Mesodermal cell (in vitro differentiated cells): ENCODE measurements around the gene PCMTD2.

Experiments used
- H3K27ac ChIP-seq: 2 replicates; pipeline ENCODE4 v1.7.0; 2013; ENCODE audit warnings: mild to moderate bottlenecking, low read depth, low read length, moderate library complexity; ENCODE audit not compliant: severe bottlenecking
- H3K36me3 ChIP-seq: 2 replicates; pipeline ENCODE4 v1.7.1; 2013; ENCODE audit warnings: mild to moderate bottlenecking, low read length, moderate library complexity; ENCODE audit not compliant: control insufficient read depth, insufficient read depth
- H3K4me1 ChIP-seq: one replicate; pipeline ENCODE4 v1.7.1; 2013; ENCODE audit warnings: mild to moderate bottlenecking, low read length; ENCODE audit not compliant: insufficient read depth, control insufficient read depth, poor library complexity, severe bottlenecking
- H3K4me3 ChIP-seq: 2 replicates; pipeline ENCODE4 v1.7.0; 2013; ENCODE audit warnings: low read length, control low read depth, mild to moderate bottlenecking; ENCODE audit not compliant: insufficient read depth, poor library complexity, severe bottlenecking; ENCODE audit errors: extremely low read depth
- H3K9me3 ChIP-seq: 2 replicates; pipeline ENCODE4 v1.7.1; 2013; ENCODE audit warnings: mild to moderate bottlenecking, low read length, moderate library complexity; ENCODE audit not compliant: control insufficient read depth
- WGBS, 2 experiments: methylation state at CpG; one replicate each; pipeline ENCODE4 v1.1.5; 2013; ENCODE audit warnings: missing lambda C conversion rate in 2 of 2; ENCODE audit not compliant: insufficient coverage in 2 of 2; 5-methylcytosine and 5-hydroxymethylcytosine counted together

Gene PCMTD2

GRCh38 chr20:64239449-64240242 is 15.9 kb upstream of the PCMTD2 start:
- Histone ChIP-seq H3K27ac (no peak overlapping the region), H3K36me3 (no peaks in the 10 kb centered on the region), H3K9me3 (peaks cover 4% of the 10 kb centered on the region), H3K4me3 (no peak overlapping the region), H3K4me1 (no peaks in the 10 kb centered on the region)
- 91 to 94% methylated on average over 13 to 19 of the region's 19 CpGs for WGBS, 2 experiments

DNA sequence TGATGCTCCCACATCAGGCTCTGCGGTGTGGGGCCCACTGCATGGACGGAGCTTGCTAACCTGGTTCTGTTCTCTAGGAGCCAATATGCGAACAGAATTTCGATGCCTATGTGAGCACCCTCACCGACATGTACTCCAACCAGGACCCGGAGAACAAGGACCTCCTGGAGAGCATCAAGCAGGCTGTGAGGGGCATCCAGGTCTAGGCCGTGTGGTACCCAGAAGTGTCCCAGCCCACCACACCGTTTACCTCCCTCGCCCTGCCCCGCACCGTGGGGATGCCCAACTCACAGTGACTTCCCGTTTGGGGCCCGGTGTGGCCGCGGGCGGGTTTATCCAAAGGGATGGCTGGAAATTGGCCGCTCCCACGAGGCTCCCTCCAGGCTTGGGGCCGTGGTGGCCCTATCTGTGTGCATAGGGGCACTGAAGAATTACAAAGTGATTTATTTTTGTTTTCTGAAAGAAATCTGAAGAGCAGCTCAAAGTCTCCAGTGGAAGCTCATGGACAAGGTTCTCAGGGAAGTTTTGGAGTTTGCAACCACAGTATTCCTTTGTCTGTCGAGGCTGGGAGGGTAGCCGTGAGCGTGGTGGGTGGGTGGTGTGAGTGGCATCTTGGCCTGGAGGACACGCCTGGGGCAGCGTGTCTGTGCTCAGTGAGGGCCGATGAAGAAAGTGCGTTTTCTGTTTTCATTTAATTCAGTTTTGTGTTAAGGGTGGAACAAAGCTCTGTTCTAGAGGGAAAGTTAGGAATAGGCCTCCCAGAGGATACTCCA is 15.1 kb upstream of the PCMTD2 start:
- Histone ChIP-seq H3K4me1 (no peaks in the 10 kb centered on the region), H3K27ac (no peak overlapping the region), H3K9me3 (peaks cover 4% of the 10 kb centered on the region), H3K4me3 (no peak overlapping the region), H3K36me3 (no peaks in the 10 kb centered on the region)
- WGBS, 2 experiments = 95 to 96% methylated on average over 24 to 26 of the region's 26 CpGs

DNA sequence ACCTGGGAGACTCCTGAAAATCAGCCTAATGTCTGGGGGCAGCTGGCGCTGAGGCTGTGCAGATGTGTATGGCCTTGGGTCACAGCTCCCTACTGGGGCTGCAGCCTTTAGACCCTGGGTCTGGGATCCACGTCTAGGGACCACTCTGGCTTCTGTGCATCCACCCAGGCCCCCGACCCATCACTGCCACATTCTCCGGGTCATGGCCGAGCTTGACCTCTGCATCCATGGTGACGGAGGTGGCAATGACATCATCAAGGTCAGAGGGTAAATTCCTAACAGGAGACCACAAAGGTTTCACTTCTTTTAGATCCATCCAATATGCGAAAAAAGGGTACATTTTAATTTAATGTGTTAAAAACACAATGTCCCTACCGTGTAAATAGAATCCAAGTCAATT is 14.5 kb upstream of the PCMTD2 start:
- Histone ChIP-seq H3K4me1 (no peaks in the 10 kb centered on the region), H3K27ac (no peak overlapping the region), H3K36me3 (no peaks in the 10 kb centered on the region), H3K9me3 (peaks cover 4% of the 10 kb centered on the region), H3K4me3 (no peak overlapping the region)
- 90 to 99% methylated on average over 5 to 6 of the region's 8 CpGs for WGBS, 2 experiments

DNA sequence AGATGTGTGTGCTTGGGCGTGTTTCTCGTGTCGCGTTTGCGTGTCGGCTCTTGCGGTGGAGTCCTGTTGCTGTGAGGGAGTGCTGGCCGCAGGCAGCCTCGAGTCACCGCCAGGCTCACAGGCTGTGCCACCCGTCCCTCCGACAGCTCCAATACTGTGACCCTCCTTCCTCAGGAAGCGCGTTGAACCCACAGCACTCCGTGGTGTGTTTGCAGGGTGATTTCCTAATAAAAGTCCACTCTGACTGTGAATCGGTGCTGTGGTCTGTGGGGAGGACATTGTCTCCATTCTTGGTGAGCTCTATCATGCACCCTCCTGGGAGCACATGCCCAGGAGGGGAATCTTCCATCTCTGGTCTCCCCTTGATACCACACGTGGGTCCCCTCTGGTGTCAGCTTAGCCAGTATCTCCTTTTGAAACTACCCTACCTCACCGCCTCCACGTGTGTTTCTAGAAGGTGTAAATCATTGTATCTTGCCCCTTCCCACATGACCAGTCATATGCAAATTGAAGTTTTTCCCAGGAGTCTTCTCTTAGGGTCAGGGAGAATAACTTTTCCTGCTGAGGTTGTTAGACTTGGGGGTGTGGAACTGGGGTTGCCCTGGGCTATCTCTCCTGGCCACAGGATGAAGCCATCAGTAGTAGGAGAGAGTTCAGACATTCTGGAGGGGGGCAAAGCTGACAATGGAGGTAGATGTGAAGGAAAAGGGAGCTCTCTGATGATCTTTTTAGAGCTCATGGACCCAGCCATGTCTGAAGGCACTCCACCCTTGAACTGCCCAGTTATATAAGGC is 13.3 kb upstream of the PCMTD2 start:
- WGBS, 2 experiments = 88 to 91% methylated on average over 14 to 18 of the region's 19 CpGs
- Histone ChIP-seq H3K27ac (no peak overlapping the region), H3K9me3 (peaks cover 4% of the 10 kb centered on the region), H3K36me3 (no peaks in the 10 kb centered on the region), H3K4me1 (no peaks in the 10 kb centered on the region), H3K4me3 (no peak overlapping the region)

DNA sequence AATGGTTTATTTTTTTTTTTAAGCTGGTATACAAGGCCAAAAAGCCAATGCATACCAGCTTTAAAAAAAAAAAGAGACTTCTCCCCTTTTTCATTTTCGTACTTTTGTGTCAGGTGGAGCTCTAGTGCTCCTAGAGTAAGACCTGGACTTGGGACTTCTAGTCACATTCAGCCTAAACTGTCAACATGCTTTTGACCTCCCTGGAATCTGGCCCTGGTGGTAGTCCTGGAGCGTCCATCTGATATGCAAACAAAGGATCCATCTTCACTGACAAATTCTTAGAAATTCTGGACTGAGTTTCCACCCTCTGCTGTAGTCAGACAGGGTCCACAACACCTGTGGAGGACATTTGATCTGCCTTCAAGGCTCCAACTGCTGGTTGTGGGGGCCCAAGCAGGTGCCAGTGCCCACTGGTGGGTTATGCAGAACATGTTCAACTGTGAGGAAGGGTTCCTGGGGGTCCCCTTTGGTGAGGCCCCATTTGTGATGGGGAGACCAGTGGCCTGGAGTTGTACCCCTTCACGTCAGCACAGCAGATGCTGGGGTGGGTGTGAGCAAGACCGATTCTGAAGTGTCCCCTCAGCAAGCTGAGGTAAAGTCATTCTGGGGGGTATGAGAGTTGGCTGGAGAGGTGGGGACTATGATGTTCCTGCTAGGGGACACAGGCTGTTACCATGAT is 12.6 kb upstream of the PCMTD2 start:
- Histone ChIP-seq H3K27ac (no peak overlapping the region), H3K9me3 (peaks cover 4% of the 10 kb centered on the region), H3K4me3 (no peak overlapping the region), H3K4me1 (no peaks in the 10 kb centered on the region), H3K36me3 (no peaks in the 10 kb centered on the region)
- WGBS, 2 experiments = 71 to 96% methylated on average over 1 to 3 of the region's 4 CpGs

DNA sequence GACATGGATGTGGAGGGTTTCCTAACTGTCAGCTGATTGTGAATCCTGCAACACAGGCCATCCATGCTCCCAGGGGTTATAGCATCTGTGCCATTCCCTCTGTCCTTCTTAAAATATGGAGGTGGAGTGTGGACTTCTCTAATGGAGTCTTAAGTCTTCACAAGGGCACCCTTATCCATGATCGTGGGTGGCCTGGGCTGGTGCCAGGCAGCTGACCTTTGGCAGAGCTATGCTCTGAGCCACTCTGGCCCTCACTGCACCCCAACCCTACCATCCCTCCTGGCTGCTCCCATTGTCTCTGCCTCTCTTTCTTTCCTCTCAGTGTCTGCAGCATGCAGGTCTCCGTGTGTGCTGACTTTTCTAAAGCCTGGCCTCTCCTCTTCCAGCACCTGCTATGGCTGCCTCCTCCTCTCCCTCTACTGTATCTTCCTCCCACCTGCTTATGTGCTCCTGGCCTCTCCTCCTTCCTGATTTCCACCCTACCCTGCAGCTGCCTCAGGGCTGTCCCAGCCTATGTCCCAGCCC is 11.2 kb upstream of the PCMTD2 start:
- WGBS, 2 experiments = 69 to 88% methylated on average over 2 of the region's 2 CpGs
- H3K36me3 ChIP-seq = no peaks in the 10 kb centered on the region
- H3K9me3 ChIP-seq = peaks cover 4% of the 10 kb centered on the region
- no peaks in the 10 kb centered on the region for H3K4me1 ChIP-seq
- no peak overlapping the region for H3K4me3 ChIP-seq
- no peak overlapping the region for H3K27ac ChIP-seq

DNA sequence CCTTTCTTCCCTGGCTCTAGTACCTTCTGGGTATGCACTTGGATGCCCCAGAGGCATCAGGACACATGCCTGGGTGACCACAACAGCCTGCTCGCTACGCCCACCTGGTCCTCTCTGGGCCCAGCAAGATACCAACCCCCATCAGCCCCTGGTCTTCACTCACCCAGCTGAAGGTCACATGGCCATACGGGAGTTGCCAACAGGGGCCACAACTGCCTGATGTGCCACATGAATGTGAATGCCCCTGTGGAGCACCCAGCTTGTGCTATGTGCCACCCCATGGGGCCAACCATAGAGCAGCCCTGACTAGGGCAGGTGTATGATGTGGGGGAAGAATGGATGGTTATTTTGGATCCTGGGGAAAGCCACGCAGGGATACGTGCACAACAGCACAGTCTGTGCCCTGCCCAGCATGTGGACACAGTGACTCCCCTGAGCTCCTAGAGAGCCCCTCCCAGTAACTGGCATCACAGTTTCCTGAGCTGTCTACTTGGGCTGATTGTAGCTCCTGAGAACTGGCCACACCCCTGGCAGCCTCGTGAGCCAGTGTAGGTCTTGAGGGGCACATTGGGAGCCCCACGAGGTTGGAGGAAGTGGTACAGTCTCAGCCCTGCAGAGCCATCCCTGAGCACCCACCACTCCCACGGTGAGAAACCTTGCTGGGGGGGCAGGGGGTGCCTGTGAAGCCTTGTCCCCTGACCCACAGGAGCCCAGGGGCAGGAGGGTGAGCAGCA is 10.5 kb upstream of the PCMTD2 start:
- H3K27ac ChIP-seq = no peak overlapping the region
- H3K4me1 ChIP-seq = no peaks in the 10 kb centered on the region
- no peak overlapping the region for H3K4me3 ChIP-seq
- peaks cover 4% of the 10 kb centered on the region for H3K9me3 ChIP-seq
- 80 to 85% methylated on average over 7 of the region's 8 CpGs for WGBS, 2 experiments
- no peaks in the 10 kb centered on the region for H3K36me3 ChIP-seq

GRCh38 chr20:64245746-64246595 is 9.6 kb upstream of the PCMTD2 start:
- H3K4me3 ChIP-seq = no peak overlapping the region
- H3K36me3 ChIP-seq = no peaks in the 10 kb centered on the region
- peaks cover under 1% of the 10 kb centered on the region for H3K9me3 ChIP-seq
- H3K27ac ChIP-seq = no peak overlapping the region
- WGBS, 2 experiments = 94 to 97% methylated on average over 4 to 7 of the region's 9 CpGs
- H3K4me1 ChIP-seq = no peaks in the 10 kb centered on the region

- no peaks in the 10 kb centered on the region for H3K9me3 ChIP-seq
- 87 to 88% methylated on average over 6 to 10 of the region's 10 CpGs for WGBS, 2 experiments
- H3K4me3 ChIP-seq = no peak overlapping the region
- H3K36me3 ChIP-seq = no peaks in the 10 kb centered on the region
- H3K4me1 ChIP-seq = no peaks in the 10 kb centered on the region
- no peak overlapping the region for H3K27ac ChIP-seq
These were observed 8.8 kb upstream of the PCMTD2 start for GRCh38 chr20:64246616-64247306.
